Keratinocyte (primary cell): ENCODE data around the gene RGS17. TPM values are rescaled to one million over a fixed set of nuclear protein-coding genes. Genes with fewer than 3 reads are reported as not detected.

Experiments used
- DNase-seq: peaks from one replicate; pipeline ENCODE4 v3.0.0-alpha.2; 2011; ENCODE audit warnings: low read depth, missing footprints, low spot score
- FAIRE-seq: peaks from 2 replicates; lab custom pipeline; 2011; peaks lifted over from hg19 to GRCh38; lab: Jason Lieb, UNC
- H2AFZ ChIP-seq: 2 replicates; pipeline ENCODE4 v1.6.0; 2012; ENCODE audit warnings: low read length, control low read depth, inconsistent platforms; ENCODE audit not compliant: control insufficient read depth
- H3K27ac ChIP-seq: 2 replicates; pipeline ENCODE4 v1.5.1; 2011; ENCODE audit warnings: low read length; ENCODE audit not compliant: control insufficient read depth, insufficient read depth
- H3K27me3 ChIP-seq: 3 replicates; pipeline ENCODE4 v1.6.0; 2011; ENCODE audit warnings: low read length; ENCODE audit not compliant: control insufficient read depth, insufficient read depth; ENCODE audit errors: extremely low read depth
- H3K36me3 ChIP-seq, 2 experiments: 2 replicates in 1 of 2; 3 replicates in 1 of 2; pipeline ENCODE4 v1.5.1; 2011; ENCODE audit warnings: low read length in 2 of 2, mild to moderate bottlenecking in 1 of 2; ENCODE audit not compliant: control insufficient read depth in 2 of 2, insufficient read depth in 2 of 2; ENCODE audit errors: extremely low read depth in 1 of 2
- H3K4me1 ChIP-seq: 3 replicates; pipeline ENCODE4 v1.5.1; 2011; ENCODE audit warnings: low read length; ENCODE audit not compliant: control insufficient read depth, insufficient read depth; ENCODE audit errors: extremely low read depth
- H3K4me2 ChIP-seq: 3 replicates; pipeline ENCODE4 v1.6.0; 2011; ENCODE audit warnings: low read depth, low read length; ENCODE audit not compliant: control insufficient read depth, insufficient read depth; ENCODE audit errors: extremely low read depth
- H3K4me3 ChIP-seq, 3 experiments: fragments of 200-600 bp in 1 of 3; sonication (generic) in 1 of 3; 2 replicates in 2 of 3; 3 replicates in 1 of 3; pipeline ENCODE4 v1.5.1; 2011 to 2016; ENCODE audit warnings: low read length in 3 of 3, mild to moderate bottlenecking in 3 of 3, control low read depth in 2 of 3, inconsistent platforms in 1 of 3, low read depth in 1 of 3, mixed read lengths in 1 of 3, mixed run types in 1 of 3, moderate library complexity in 1 of 3; ENCODE audit not compliant: control insufficient read depth in 2 of 3, insufficient read depth in 2 of 3; ENCODE audit errors: extremely low read depth in 1 of 3
- H3K79me2 ChIP-seq: 2 replicates; pipeline ENCODE4 v1.6.0; 2012; ENCODE audit warnings: low read length; ENCODE audit not compliant: control insufficient read depth, insufficient read depth
- H3K9ac ChIP-seq: 3 replicates; pipeline ENCODE4 v1.6.0; 2011; ENCODE audit warnings: low read length; ENCODE audit not compliant: control insufficient read depth, insufficient read depth; ENCODE audit errors: extremely low read depth
- H3K9me1 ChIP-seq: 3 replicates; pipeline ENCODE4 v1.6.0; 2011; ENCODE audit warnings: low read length; ENCODE audit not compliant: control insufficient read depth, insufficient read depth; ENCODE audit errors: extremely low read depth
- H3K9me3 ChIP-seq: 2 replicates; pipeline ENCODE4 v1.5.1; 2012; ENCODE audit warnings: low read depth, low read length; ENCODE audit not compliant: control insufficient read depth
- H4K20me1 ChIP-seq: 3 replicates; pipeline ENCODE4 v1.6.0; 2011; ENCODE audit warnings: low read length; ENCODE audit not compliant: control insufficient read depth, insufficient read depth; ENCODE audit errors: extremely low read depth
- EZH2 ChIP-seq: IDR thresholded peaks from one replicate; pipeline ENCODE4 v1.6.1; 2012; ENCODE audit warnings: inconsistent platforms, mild to moderate bottlenecking, low read length, moderate library complexity
- dilution Hi-C: fragments of 300-500 bp; cut with MboI; formaldehyde crosslinking; loops from one replicate; pipeline ENCODE4 v1.7.0; 2020; ENCODE audit warnings: low sequenced_read_pairs; ENCODE audit not compliant: extremely low pct_ligation_motif_present
- polyA plus RNA-seq, 5 experiments: library from polyadenylated mRNA; depleted of rRNA in 3 of 5; stranded (reverse) in 3 of 5; stranded (forward) in 1 of 5; unstranded in 1 of 5; fragments of >200 nt; gene quantifications; 1 replicate in 1 of 5; 2 replicates in 3 of 5; 3 replicates in 1 of 5; pipeline versions ENCODE4 v1.2.1 to v1.2.3, GENCODE V29; 2011 to 2012; ENCODE audit warnings: missing spikeins in 2 of 5, low read depth in 1 of 5, low replicate concordance in 1 of 5
- TF ChIP-seq, protein P1 (sequence below), 3 experiments: IDR thresholded peaks in 1 of 3; conservative IDR thresholded peaks in 1 of 3; optimal IDR thresholded peaks in 1 of 3; 2 replicates in 2 of 3; 3 replicates in 1 of 3; pipeline versions ENCODE3 to v1.5.1; 2011; ENCODE audit warnings: low read length in 3 of 3, mild to moderate bottlenecking in 3 of 3, moderate library complexity in 2 of 3, control low read depth in 1 of 3, inconsistent platforms in 1 of 3; ENCODE audit not compliant: insufficient read depth in 2 of 3; ENCODE audit errors: extremely low read depth in 1 of 3

The RGS17 gene
- polyA plus RNA-seq, 1 donor (not counting 4 experiments of a cell fraction or from before 2014, with no cell fraction given) = 0.22 TPM

DNA sequence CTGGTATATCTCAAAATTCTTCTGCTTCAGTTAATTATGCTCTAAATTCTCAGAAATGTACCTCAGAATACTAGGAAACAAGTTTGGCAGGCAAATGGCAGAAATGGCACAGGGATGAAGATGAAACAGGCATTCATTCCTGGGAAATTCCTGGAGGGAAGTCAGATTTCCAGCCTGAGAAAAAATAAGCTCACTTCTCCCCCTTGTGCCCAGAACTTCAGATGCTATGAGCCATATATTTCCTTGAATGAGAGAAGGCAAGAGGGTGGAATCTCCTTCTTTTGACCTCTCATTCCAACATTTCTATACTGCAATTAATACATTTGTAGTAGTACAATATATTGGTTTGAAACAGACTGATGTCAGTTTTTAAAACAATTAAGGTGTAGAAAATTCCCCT, 22.8 kb downstream of the RGS17 start:
- DNase-seq (no peak), FAIRE-seq (no peak)
- Histone ChIP-seq H2AFZ (no peak overlapping the region), H4K20me1 (no peaks in the 10 kb centered on the region), H3K4me2 (no peak overlapping the region), H3K36me3 (no peaks in the 10 kb centered on the region), H3K9me1 (no peaks in the 10 kb centered on the region), H3K79me2 (no peaks in the 10 kb centered on the region), H3K9me3 (no peaks in the 10 kb centered on the region), H3K27ac (no peak overlapping the region), H3K4me1 (no peaks in the 10 kb centered on the region), H3K4me3 (no peak overlapping the region), H3K27me3 (no peaks in the 10 kb centered on the region), H3K9ac (no peak overlapping the region)
- TF ChIP-seq, protein P1, sequence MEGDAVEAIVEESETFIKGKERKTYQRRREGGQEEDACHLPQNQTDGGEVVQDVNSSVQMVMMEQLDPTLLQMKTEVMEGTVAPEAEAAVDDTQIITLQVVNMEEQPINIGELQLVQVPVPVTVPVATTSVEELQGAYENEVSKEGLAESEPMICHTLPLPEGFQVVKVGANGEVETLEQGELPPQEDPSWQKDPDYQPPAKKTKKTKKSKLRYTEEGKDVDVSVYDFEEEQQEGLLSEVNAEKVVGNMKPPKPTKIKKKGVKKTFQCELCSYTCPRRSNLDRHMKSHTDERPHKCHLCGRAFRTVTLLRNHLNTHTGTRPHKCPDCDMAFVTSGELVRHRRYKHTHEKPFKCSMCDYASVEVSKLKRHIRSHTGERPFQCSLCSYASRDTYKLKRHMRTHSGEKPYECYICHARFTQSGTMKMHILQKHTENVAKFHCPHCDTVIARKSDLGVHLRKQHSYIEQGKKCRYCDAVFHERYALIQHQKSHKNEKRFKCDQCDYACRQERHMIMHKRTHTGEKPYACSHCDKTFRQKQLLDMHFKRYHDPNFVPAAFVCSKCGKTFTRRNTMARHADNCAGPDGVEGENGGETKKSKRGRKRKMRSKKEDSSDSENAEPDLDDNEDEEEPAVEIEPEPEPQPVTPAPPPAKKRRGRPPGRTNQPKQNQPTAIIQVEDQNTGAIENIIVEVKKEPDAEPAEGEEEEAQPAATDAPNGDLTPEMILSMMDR (optimal IDR thresholded peaks at IDR 0.05 in 1 of 3, IDR thresholded peaks at IDR 0.05 in 1 of 3, conservative IDR thresholded peaks at IDR 0.05 in 1 of 3; ENCODE audit: extremely low read depth in 1 of 3, insufficient read depth in 2 of 3, low read length in 3 of 3) = peak; percentile 21 to 44 (median 23)
- no peak for TF ChIP-seq EZH2
- dilution Hi-C loops = no loop called here

DNA sequence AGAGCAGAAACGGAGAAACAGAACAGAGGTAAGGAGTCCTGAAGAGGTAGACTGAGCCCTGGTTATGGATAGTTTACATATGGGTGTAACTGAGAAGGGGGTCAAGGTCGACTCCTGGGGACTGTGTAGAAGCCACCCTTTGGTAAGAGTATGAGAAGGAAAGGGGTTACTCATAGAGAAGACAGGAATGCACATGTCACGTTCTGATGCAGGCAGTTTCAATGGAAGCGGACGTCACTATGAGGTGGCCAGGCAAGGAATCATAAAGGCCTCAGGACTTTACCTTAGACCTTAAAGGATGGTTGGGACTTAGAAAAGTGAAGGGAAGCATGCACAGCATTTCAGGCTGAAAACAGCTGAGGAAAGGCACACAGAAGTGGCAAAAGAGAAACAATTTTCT, 25.1 kb downstream of the RGS17 start:
- dilution Hi-C loops = no loop called here
- Histone ChIP-seq H3K4me1 (no peaks in the 10 kb centered on the region), H3K4me3 (no peak overlapping the region), H3K79me2 (no peaks in the 10 kb centered on the region), H3K27me3 (no peaks in the 10 kb centered on the region), H3K9ac (no peak overlapping the region), H3K9me3 (no peaks in the 10 kb centered on the region), H2AFZ (no peak overlapping the region), H3K27ac (no peak overlapping the region), H4K20me1 (no peaks in the 10 kb centered on the region), H3K4me2 (no peak overlapping the region), H3K36me3 (no peaks in the 10 kb centered on the region), H3K9me1 (no peaks in the 10 kb centered on the region)
- FAIRE-seq (no peak), DNase-seq (no peak)
- TF ChIP-seq, protein P1 (optimal IDR thresholded peaks at IDR 0.05 in 1 of 3, IDR thresholded peaks at IDR 0.05 in 1 of 3, conservative IDR thresholded peaks at IDR 0.05 in 1 of 3; ENCODE audit: extremely low read depth in 1 of 3, insufficient read depth in 2 of 3, low read length in 3 of 3) = no peak
- no peak for TF ChIP-seq EZH2
